EH (cell line): ENCODE results near the gene PAGR1.

Experiments used
- DNase-seq: peaks from one replicate; pipeline ENCODE4 v3.0.0-alpha.2; 2015; ENCODE audit warnings: low read depth

Gene PAGR1

DNA sequence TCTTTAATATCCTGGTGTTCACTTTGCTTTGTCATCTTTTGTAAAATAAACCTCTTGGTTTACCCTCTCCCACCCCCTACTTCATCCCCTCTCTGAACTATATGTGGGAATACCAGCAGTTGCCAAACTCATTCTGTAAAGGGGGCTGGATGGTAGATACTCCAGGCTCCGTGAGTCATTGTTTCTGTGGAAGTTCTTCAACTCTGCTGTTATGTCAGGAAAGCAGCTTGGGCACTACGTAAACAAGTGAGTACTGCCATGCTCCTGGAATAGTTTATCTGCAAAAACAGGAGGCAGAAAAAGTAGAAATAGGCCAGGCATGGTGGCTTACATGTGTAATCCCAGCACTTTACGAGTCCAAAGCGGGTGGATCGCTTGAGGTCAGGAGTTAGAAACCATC lies 21.9 kb downstream of the PAGR1 start:
- DNase-seq: no peak

- DNase-seq: no peak
Measured at GRCh38 chr16:29839822-29840221, 23.9 kb downstream of the PAGR1 start.

DNA sequence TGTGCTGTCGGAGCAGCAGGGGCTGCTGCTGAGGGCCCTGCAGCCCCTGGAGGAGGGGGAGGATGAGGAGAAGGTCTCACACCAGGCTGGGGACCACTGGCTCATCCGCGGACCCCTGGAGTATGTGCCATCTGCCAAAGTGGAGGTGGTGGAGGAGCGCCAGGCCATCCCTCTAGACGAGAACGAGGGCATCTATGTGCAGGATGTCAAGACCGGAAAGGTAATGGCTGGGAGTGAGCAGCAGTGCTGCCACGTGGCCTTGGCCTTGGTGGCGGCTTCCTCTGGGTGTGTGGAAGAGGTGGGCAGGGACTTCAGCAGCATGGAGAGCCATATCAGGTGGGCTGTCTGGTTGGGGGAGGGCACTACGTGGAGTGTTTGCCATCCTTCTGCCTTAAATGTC lies 24.3 kb downstream of the PAGR1 start:
- DNase-seq: no peak

GRCh38 chr16:29841631-29842030 lies 25.7 kb downstream of the PAGR1 start:
- no peak for DNase-seq

GRCh38 chr16:29842732-29843346 lies 26.9 kb downstream of the PAGR1 start:
- DNase-seq: no peak

DNA sequence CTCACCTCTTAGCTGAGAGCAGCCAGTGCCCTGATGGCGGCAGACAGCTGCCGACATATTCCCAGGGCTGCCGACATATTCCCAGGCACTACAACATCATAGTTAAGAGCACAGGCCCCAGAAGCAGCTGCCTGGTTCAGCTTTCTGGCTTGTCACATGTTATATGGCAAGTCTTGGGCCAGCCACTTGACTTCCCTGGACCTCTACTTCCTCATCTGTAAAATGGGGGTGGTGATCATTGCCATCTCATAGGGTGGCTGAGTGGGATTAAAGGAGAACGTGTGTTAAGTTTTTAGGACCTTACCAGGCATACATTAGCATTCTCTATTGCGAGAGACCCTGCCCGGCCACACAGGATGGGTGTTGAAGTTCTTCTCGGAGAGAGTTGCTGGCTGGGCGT lies 28.0 kb downstream of the PAGR1 start:
- no peak for DNase-seq

GRCh38 chr16:29844575-29845331 lies 28.8 kb downstream of the PAGR1 start:
- no peak for DNase-seq

- DNase-seq: no peak
Measured at GRCh38 chr16:29845656-29846055, 29.7 kb downstream of the PAGR1 start.

DNA sequence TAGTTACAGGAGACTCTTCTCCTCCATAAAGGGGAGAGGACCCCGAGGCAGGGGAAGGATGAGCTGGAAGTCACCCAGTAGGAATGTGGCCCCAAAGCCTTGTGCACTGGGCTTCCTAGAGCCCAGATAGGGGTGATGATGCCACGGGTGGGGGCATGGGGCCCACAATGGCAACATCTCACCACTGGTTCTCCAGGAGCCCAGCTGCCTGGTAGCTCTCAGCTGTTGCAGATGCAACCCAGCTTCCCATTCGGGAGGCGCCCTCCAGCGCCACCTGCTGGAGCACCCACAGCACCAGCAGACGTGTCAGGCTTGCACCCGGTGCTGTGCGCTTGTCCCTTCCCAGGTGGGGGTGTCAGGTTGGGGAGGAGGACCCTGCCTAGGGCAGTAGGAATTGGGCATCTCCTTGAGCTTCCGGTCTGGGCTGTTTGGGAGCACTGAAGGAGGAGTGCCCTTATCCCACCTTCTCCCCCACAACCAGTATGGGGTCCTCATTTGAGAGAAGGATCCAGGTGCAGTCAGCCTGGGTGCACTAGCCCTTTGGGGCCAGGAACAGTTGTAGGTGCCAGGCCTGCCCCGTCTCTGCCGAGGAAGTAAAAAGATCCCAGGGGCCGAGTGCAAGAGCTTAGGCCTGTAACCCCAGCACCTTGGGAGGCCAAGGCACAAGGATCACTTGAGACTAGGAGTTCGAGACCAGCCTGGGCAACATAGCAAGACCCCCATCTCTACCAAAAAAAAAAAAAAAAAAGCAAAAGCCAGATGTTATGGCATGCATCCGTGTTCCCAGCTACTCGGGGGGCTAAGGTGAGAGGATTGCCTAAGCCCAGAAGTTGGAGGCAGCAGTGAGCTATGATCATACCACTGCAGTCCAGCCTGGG lies 32.7 kb downstream of the PAGR1 start:
- DNase-seq: peak; percentile 72

DNA sequence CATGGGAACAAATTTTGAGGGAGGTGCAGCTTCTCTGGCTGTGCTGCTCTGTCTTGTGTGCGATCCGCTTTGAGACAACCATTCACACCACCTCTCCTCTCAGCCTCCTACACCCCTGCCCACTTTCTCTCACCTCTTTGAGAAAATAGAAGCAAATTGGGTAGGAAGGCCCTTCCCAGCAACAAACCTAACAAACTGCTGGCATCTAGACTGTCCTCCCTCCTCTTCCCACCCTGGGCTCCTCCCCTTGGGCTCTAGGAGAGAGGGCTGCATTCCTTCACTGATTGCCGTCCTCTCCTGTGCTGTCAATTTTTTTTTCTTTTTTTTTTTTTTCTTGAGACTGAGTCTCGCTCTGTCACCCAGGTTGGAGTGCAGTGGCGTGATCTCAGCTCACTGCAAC lies 33.6 kb downstream of the PAGR1 start:
- DNase-seq: no peak

GRCh38 chr16:29850998-29851397 lies 35.0 kb downstream of the PAGR1 start:
- DNase-seq: no peak

DNA sequence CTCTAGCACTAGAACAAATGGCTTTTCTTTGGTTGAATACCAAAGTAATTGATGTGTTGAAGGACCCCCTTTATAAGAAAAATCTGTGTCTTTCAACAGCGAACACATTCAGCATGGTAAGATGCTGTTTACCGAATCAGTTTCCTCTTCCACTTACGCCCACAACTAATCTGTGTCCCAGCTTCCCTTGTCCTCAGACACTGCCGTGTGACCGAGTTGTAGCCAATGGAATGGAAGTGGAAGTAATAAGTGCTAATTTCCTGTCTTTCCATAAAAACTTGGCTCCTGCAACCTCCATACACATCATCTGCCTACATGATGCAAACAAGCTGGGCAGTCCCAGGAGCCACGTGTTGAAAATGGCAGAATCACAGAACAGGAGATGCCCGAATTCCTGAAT lies 36.7 kb downstream of the PAGR1 start:
- peak; percentile 81 for DNase-seq

- DNase-seq: no peak
Measured at GRCh38 chr16:29854520-29855100, 38.7 kb downstream of the PAGR1 start.

- DNase-seq: peak; percentile 89
Measured at GRCh38 chr16:29857133-29857760, 41.3 kb downstream of the PAGR1 start.

- no peak for DNase-seq
Measured at GRCh38 chr16:29858149-29858849, 42.3 kb downstream of the PAGR1 start.

GRCh38 chr16:29858974-29859373 lies 43.0 kb downstream of the PAGR1 start:
- DNase-seq: no peak

DNA sequence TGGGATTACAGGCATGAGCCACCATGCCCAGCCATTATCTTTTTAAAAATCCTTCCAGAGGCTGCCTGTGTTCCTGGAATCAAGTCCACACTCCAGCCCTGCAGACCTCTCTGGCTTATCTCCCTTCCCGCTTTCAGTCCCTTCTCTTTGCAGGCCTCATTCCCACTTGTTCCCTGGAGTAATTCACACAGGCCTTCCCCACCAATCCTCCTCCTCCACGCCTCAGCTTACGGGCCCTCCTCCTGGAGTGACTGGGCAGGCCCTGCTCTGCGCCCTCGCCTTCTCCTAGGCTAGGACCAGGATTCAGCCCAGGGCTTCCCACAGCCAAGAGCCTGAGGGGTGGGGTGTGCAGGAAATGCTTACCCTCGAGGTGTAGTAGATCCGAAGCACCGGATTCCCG lies 44.3 kb downstream of the PAGR1 start:
- DNase-seq: no peak

GRCh38 chr16:29862383-29862883 lies 46.5 kb downstream of the PAGR1 start:
- peak; percentile 42 for DNase-seq

- peak; percentile 96 for DNase-seq
Measured at GRCh38 chr16:29862884-29863668, 47.1 kb downstream of the PAGR1 start, which contains the start of gene CDIPT. CDIPT (minus strand) TSS chr16:29863226; CDS start chr16:29862857, 369 bp downstream.

- no peak for DNase-seq
Measured at GRCh38 chr16:29863669-29863984, 47.7 kb downstream of the PAGR1 start.
